ENCODE results near the gene HELZ.
"Not testable (repeated sequence)": the region's sequence is repeated elsewhere in the genome, so short reads cannot be mapped to it uniquely, and the experiment has no call there.

Gene HELZ

DNA sequence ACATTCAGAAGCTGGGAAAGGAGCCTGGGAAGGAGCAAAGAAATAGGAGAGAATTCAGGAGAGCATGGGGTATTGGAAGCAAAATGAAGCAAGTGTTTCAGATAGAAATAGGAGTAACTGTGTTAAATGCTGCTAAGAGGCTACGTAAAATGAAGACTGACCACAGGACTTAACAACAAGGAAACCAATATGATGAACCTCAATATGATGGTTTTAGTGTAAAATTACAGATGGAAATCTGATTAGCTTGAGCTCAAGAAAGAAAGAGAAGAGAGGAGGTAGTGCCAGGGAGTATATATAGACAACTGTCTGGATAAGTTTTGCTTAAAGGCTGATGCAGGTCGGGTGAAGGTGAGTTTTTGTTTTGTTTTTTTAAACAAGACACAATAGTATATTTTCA is 92.2 kb downstream of the HELZ start:
- TF ChIP-seq TAF1 (IDR thresholded peaks at IDR 0.05; ENCODE audit: borderline replicate concordance, low read depth, low read length): no peak
- TF ChIP-seq POLR2A (IDR thresholded peaks at IDR 0.05; ENCODE audit: low read depth, low read length): no peak
- TF ChIP-seq POLR2AphosphoS5 (IDR thresholded peaks at IDR 0.05; ENCODE audit: low read depth, low read length): no peak
- FAIRE-seq: no peak
- DNase-seq (ENCODE audit: insufficient read length): no peak

DNA sequence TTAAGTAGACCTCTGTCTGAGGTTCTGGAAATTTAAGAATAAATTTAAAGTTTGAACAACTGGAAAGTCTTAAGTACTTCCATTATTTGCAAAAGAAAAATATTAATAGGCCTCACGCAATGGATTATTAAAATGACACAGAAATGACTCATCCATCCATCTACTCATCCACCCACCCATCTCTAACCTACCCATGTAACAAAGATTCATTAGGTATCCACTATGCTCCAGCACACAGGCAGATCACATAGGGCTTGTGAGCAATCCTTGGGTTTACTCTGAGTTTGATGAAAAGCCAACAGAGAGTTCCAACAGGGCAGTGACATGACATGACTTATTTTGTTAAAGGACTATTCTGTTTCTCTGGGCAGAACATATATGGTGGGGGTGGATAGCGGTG is 93.3 kb downstream of the HELZ start:
- DNase-seq (ENCODE audit: insufficient read length) (no peak), FAIRE-seq (no peak)
- TF ChIP-seq POLR2AphosphoS5 (IDR thresholded peaks at IDR 0.05; ENCODE audit: low read depth, low read length) (no peak), TAF1 (IDR thresholded peaks at IDR 0.05; ENCODE audit: borderline replicate concordance, low read depth, low read length) (no peak), POLR2A (IDR thresholded peaks at IDR 0.05; ENCODE audit: low read depth, low read length) (no peak)

DNA sequence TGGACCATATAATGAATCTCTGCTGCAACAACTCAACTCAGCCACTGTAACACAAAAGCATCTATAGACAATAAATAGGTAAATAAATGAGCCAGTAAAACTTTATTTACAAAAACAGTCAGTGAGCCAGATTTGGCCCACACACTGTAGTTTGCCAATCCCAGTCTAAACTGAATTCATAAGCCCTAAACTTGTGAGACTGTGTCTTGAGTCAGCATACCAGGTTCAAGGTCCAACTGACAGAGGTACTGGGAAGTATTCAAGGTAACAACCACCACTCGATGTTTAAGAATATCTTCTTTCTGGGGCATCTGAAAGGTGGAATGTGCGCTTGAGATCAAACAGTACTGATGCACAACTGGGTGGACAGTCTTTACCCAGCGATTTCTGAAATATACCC is 94.2 kb downstream of the HELZ start:
- TF ChIP-seq POLR2AphosphoS5 (IDR thresholded peaks at IDR 0.05; ENCODE audit: low read depth, low read length) (no peak), TAF1 (IDR thresholded peaks at IDR 0.05; ENCODE audit: borderline replicate concordance, low read depth, low read length) (no peak), POLR2A (IDR thresholded peaks at IDR 0.05; ENCODE audit: low read depth, low read length) (no peak)
- FAIRE-seq (no peak), DNase-seq (ENCODE audit: insufficient read length) (no peak)

DNA sequence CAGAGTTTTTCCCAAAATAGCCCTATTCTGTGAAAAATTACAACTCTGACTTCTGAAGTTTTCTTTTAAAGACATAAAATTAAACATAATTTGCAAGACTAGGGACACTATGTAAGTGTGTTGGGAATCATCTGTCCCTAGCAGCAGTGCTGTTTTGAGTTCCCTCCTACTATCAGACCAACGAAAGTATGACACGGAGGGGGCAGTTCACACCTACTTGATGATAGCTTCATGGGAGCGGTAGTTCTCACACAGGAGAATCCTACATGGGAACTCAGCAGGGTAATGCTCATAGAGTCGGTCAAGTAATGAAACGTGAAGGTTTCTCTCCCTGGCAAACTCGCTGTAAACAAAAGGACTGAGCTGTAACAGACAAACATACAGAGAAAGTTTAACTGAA is 96.6 kb downstream of the HELZ start:
- no peak for DNase-seq (ENCODE audit: insufficient read length)
- TF ChIP-seq TAF1 (IDR thresholded peaks at IDR 0.05; ENCODE audit: borderline replicate concordance, low read depth, low read length) (no peak), POLR2AphosphoS5 (IDR thresholded peaks at IDR 0.05; ENCODE audit: low read depth, low read length) (no peak), POLR2A (IDR thresholded peaks at IDR 0.05; ENCODE audit: low read depth, low read length) (no peak)
- FAIRE-seq: no peak

DNA sequence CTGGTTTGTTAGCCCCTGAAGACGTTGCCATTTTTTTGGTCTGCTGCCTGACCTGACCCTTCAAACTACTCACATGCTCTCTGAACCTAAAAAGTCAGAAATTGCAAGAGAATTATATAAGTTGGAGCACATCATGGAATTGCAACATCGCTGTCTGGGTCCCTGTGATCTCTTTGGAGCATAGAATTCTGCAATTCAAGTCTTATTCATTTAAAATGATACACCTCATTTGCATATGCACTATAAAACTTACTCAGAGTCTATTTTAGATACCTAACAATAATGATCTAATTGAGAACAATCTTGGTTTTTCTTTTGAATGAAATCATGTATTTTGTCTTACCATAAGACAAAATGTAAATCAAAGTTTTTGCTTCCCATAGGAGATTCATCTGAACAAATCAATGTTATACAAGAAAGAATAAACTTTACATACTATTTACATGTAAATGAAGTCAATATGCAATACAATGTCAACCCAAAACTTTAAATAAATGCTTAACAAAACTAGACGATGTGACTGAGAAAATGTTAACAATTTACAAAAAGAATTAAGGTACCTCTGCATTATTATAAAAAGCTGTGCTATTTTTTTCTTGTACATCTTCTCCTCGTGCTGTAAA is 99.7 kb downstream of the HELZ start:
- no peak for FAIRE-seq
- TF ChIP-seq TAF1 (IDR thresholded peaks at IDR 0.05; ENCODE audit: borderline replicate concordance, low read depth, low read length) (no peak), POLR2AphosphoS5 (IDR thresholded peaks at IDR 0.05; ENCODE audit: low read depth, low read length) (no peak), POLR2A (IDR thresholded peaks at IDR 0.05; ENCODE audit: low read depth, low read length) (no peak)
- no peak for DNase-seq (ENCODE audit: insufficient read length)

DNA sequence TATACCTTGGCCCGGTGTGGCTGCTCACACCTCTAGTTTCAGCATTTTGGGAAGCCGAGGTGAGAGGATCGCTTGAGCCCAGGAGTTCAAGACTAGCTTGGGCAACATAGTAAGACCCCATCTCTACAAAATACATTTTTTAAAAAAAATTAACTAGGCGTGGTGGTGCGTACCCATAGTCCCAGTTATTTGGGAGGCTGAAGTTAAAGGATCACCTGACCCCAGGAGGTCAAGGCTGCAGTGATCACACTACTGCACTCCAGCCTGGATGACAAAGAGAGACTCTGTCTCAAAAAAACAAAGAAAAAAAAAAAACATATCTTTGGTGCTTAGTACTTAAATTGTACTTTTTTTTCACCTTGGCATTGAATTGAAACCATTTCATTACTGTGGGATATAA is 101.7 kb downstream of the HELZ start:
- FAIRE-seq (no peak), DNase-seq (ENCODE audit: insufficient read length) (no peak)
- no peak for TF ChIP-seq TAF1 (IDR thresholded peaks at IDR 0.05; ENCODE audit: borderline replicate concordance, low read depth, low read length)
- no peak for TF ChIP-seq POLR2A (IDR thresholded peaks at IDR 0.05; ENCODE audit: low read depth, low read length)
- TF ChIP-seq POLR2AphosphoS5 (IDR thresholded peaks at IDR 0.05; ENCODE audit: low read depth, low read length): no peak

DNA sequence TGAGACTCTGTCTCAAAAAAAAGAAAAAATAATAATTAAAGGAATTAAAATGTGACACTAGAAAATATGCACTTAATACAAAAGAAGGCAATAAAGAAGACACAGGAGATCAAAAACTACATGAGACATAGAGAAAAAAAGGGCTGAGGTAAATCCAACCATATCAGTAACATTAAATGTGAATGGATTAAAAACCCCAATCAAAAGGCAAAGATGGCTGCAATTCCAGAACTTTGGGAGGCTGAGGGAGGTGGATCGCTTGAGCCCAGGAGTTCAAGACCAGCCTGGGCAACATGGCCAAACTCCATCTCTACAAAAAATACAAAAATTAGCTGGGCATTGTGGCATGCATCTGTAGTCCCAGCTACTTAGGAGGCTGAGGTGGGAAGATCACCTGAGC is 103.0 kb downstream of the HELZ start:
- FAIRE-seq: not testable (repeated sequence)

DNA sequence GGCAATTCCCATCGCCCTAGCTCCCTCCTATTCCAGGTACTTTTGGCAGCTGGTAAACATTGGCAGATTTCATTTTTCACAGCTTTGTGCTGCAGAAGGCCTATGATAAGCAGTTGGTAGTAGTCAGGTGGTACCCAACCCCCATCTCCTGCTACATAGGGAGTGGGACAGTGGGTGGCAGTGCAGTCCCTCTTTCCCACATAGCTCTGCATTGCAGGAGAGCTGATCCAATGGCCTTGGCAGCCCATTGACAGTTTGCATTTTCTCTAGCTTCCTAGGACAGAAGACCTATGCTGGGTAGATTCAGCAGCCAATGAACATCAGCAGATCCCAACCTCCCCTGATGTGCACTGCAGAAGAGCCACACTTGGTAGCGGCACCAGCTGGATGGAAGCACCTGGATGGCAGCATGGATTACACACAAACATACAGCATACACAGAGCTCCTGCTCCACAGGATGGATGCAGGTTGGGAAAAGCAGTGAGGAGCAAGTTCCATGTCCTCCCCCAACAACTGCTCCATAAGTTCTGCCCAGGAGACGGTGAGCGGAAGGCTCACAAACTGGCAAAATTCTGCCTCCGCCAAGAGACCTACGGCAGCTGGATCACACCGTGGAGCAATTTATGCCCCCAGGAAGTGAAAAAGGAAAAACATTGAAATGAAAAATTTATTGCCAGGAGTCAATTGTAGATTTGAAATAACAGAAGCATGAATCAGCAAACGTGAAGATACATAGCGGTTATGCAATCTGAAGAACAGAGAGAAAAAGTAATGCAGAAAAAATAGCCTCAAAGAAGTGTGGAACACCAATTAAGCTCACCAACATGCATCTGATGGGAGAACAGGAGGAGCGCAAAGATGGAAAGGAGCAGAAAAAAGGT is 105.0 kb downstream of the HELZ start:
- DNase-seq (ENCODE audit: insufficient read length) (no peak), FAIRE-seq (no peak)
- no peak for TF ChIP-seq TAF1 (IDR thresholded peaks at IDR 0.05; ENCODE audit: borderline replicate concordance, low read depth, low read length)
- TF ChIP-seq POLR2A (IDR thresholded peaks at IDR 0.05; ENCODE audit: low read depth, low read length): no peak
- no peak for TF ChIP-seq POLR2AphosphoS5 (IDR thresholded peaks at IDR 0.05; ENCODE audit: low read depth, low read length)

More for the DNA sequence above, 103.0 kb downstream of the HELZ start:
- DNase-seq (ENCODE audit: insufficient read length): not testable (repeated sequence)

DNA sequence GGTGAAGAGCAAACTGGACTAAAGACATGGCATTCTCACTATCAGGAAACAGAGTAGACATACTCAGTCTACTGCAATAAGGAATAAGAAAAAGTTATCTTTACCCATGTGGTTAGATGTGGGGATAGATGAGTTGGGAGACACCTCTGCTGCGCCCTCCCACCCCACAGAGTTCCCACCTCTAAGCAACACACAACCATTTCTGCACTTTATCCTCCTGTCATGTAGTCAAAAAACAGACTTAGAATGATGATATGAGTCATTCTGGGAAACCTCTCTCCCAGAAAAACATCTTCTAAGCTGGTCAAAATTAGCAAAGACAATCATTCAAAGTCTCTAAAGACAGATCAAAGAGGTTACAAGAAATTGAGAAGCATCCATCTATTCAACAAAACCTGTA is 105.7 kb downstream of the HELZ start:
- FAIRE-seq: no peak
- no peak for DNase-seq (ENCODE audit: insufficient read length)
- no peak for TF ChIP-seq TAF1 (IDR thresholded peaks at IDR 0.05; ENCODE audit: borderline replicate concordance, low read depth, low read length)
- TF ChIP-seq POLR2AphosphoS5 (IDR thresholded peaks at IDR 0.05; ENCODE audit: low read depth, low read length): no peak
- TF ChIP-seq POLR2A (IDR thresholded peaks at IDR 0.05; ENCODE audit: low read depth, low read length): no peak

DNA sequence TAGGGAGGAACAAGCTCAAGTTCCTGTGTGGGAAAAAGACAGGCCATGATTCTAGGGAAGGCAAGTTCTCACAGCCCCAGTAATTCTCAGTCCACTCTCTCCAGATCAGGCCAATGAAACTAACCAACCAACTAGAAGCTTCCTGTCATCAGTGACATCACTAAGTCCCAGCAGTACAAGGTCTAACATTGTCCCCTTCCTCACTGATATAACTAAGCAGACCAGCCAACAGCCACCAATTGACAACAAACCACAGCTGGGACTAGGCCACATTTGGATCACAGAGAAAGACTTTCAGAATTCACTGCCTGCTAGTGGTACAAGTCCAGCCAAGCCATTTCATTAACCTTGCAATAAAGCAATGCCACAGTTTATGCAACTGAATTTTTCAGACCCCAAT is 106.6 kb downstream of the HELZ start:
- TF ChIP-seq TAF1 (IDR thresholded peaks at IDR 0.05; ENCODE audit: borderline replicate concordance, low read depth, low read length): no peak
- TF ChIP-seq POLR2A (IDR thresholded peaks at IDR 0.05; ENCODE audit: low read depth, low read length): no peak
- TF ChIP-seq POLR2AphosphoS5 (IDR thresholded peaks at IDR 0.05; ENCODE audit: low read depth, low read length): no peak
- DNase-seq (ENCODE audit: insufficient read length) (no peak), FAIRE-seq (no peak)

DNA sequence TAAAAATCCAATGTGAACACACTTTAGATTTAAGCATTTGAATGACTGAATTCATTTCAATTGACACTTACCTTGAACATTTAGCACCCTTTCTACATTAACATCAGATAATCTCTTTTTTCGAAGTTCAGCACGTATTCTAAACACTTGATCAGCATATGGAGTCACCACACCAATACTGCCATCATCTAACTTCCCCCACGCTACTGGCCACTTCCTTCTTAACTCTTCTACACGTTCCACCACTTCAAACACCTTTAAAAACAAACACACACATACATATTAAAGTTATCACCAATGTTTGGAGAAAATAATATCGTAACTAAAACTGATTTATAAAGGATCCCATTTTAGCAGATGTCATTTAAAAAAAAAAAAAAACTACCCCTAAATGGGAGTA is 107.1 kb downstream of the HELZ start:
- DNase-seq (ENCODE audit: insufficient read length) (no peak), FAIRE-seq (no peak)
- TF ChIP-seq POLR2AphosphoS5 (IDR thresholded peaks at IDR 0.05; ENCODE audit: low read depth, low read length) (no peak), TAF1 (IDR thresholded peaks at IDR 0.05; ENCODE audit: borderline replicate concordance, low read depth, low read length) (no peak), POLR2A (IDR thresholded peaks at IDR 0.05; ENCODE audit: low read depth, low read length) (no peak)

DNA sequence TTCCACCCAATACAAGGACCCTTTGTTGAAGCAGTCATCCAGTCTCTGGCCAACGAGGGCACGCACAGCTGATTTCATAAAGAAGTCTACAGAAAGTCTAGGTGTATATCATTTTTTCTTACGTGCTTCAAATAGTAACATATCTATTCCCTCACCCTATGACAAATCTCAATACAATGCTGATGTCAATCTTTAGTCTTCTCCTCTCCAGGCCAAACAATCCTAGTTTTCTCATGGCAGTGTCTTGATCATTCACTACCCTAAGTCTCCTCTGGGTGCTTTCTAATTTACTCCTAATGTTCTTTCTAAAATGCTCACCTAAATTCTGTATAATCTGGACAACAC is 108.0 kb downstream of the HELZ start:
- DNase-seq (ENCODE audit: insufficient read length): no peak
- FAIRE-seq: no peak
- TF ChIP-seq POLR2AphosphoS5 (IDR thresholded peaks at IDR 0.05; ENCODE audit: low read depth, low read length) (no peak), TAF1 (IDR thresholded peaks at IDR 0.05; ENCODE audit: borderline replicate concordance, low read depth, low read length) (no peak), POLR2A (IDR thresholded peaks at IDR 0.05; ENCODE audit: low read depth, low read length) (no peak)

All from GM12892 (cell line).